Osteoblast (primary cell): ENCODE measurements around the gene SUOX. TPM values are rescaled to one million over a fixed set of nuclear protein-coding genes. Genes with fewer than 3 reads are reported as not detected.
A peak's percentile ranks its signal among the peaks of the same experiment; 100 is the strongest.

Experiments
- DNase-seq: peaks from one replicate; pipeline ENCODE4 v3.0.0; 2011; ENCODE audit warnings: low spot score, mixed read lengths; ENCODE audit not compliant: insufficient read length; ENCODE audit errors: missing footprints
- H2AFZ ChIP-seq: 2 replicates; pipeline ENCODE4 v1.6.0; 2011; ENCODE audit warnings: mild to moderate bottlenecking, low read length
- H3K27ac ChIP-seq: 2 replicates; pipeline ENCODE4 v1.5.1; 2011; ENCODE audit warnings: mild to moderate bottlenecking, low read depth, low read length, moderate library complexity
- H3K27me3 ChIP-seq: 2 replicates; pipeline ENCODE4 v1.6.0; 2012; ENCODE audit warnings: mild to moderate bottlenecking, control low read depth, inconsistent platforms, low read length, moderate library complexity; ENCODE audit not compliant: insufficient read depth
- H3K36me3 ChIP-seq: 2 replicates; pipeline ENCODE4 v1.5.1; 2011; ENCODE audit warnings: mild to moderate bottlenecking, low read length, control low read depth, moderate library complexity; ENCODE audit not compliant: insufficient read depth
- H3K4me1 ChIP-seq: 2 replicates; pipeline ENCODE4 v1.5.1; 2011; ENCODE audit warnings: mild to moderate bottlenecking, low read length, control low read depth, moderate library complexity; ENCODE audit not compliant: insufficient read depth
- H3K4me2 ChIP-seq: 2 replicates; pipeline ENCODE4 v1.6.0; 2011; ENCODE audit warnings: mild to moderate bottlenecking, low read length; ENCODE audit not compliant: insufficient read depth
- H3K4me3 ChIP-seq: fragments of 200-600 bp; sonication (generic); 3 replicates; pipeline ENCODE4 v1.5.1; 2012; ENCODE audit warnings: mild to moderate bottlenecking, low read length, inconsistent platforms; ENCODE audit not compliant: insufficient read depth
- H3K79me2 ChIP-seq: 2 replicates; pipeline ENCODE4 v1.6.0; 2012; ENCODE audit warnings: mild to moderate bottlenecking, low read length, control low read depth, inconsistent platforms; ENCODE audit not compliant: insufficient read depth
- H3K9me3 ChIP-seq: 2 replicates; pipeline ENCODE4 v1.5.1; 2011; ENCODE audit warnings: low read depth, low read length, control low read depth
- H4K20me1 ChIP-seq: 2 replicates; pipeline ENCODE4 v1.6.0; 2012; ENCODE audit warnings: mild to moderate bottlenecking, low read length, control low read depth; ENCODE audit not compliant: insufficient read depth
- total RNA-seq: library from RNA; depleted of rRNA; stranded (reverse); fragments of >200 nt; gene quantifications from 2 replicates; pipeline ENCODE4 v1.2.3, GENCODE V29; 2012
- TF ChIP-seq, protein P1 (sequence below): IDR thresholded peaks from 2 replicates; pipeline ENCODE4 v1.5.1; 2011; ENCODE audit warnings: mild to moderate bottlenecking, low read depth, low read length, moderate library complexity; ENCODE audit errors: extremely low read depth

SUOX gene
- total RNA-seq, 1 donor: 12.3 TPM

DNA sequence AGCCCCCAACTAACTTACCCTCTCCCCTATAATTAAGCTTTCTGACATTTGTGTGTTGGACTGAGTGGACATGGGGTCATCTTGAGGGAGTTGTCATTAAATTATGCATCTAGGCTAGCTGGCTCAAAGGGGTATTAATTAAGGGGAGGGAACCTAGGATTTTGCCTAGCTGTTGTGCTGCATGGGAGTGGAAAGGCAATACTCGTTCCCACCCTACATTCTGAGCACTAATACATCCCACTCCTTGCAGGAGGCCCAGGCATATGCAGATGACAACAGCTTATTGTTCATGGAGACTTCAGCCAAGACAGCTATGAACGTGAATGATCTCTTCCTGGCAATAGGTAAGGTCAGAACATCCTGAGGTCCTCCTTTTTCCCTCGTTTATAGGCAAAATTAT, 6.0 kb upstream of the SUOX start:
- no peak overlapping the region for H3K4me2 ChIP-seq
- TF ChIP-seq, protein P1, sequence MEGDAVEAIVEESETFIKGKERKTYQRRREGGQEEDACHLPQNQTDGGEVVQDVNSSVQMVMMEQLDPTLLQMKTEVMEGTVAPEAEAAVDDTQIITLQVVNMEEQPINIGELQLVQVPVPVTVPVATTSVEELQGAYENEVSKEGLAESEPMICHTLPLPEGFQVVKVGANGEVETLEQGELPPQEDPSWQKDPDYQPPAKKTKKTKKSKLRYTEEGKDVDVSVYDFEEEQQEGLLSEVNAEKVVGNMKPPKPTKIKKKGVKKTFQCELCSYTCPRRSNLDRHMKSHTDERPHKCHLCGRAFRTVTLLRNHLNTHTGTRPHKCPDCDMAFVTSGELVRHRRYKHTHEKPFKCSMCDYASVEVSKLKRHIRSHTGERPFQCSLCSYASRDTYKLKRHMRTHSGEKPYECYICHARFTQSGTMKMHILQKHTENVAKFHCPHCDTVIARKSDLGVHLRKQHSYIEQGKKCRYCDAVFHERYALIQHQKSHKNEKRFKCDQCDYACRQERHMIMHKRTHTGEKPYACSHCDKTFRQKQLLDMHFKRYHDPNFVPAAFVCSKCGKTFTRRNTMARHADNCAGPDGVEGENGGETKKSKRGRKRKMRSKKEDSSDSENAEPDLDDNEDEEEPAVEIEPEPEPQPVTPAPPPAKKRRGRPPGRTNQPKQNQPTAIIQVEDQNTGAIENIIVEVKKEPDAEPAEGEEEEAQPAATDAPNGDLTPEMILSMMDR: no peak
- H3K4me1 ChIP-seq: no peaks in the 10 kb centered on the region
- no peaks in the 10 kb centered on the region for H3K79me2 ChIP-seq
- DNase-seq: no peak
- no peak overlapping the region for H2AFZ ChIP-seq
- H4K20me1 ChIP-seq: no peaks in the 10 kb centered on the region
- no peak overlapping the region for H3K4me3 ChIP-seq
- no peaks in the 10 kb centered on the region for H3K9me3 ChIP-seq
- H3K27me3 ChIP-seq: no peaks in the 10 kb centered on the region
- peaks cover 65% of the 10 kb centered on the region for H3K36me3 ChIP-seq
- no peak overlapping the region for H3K27ac ChIP-seq

DNA sequence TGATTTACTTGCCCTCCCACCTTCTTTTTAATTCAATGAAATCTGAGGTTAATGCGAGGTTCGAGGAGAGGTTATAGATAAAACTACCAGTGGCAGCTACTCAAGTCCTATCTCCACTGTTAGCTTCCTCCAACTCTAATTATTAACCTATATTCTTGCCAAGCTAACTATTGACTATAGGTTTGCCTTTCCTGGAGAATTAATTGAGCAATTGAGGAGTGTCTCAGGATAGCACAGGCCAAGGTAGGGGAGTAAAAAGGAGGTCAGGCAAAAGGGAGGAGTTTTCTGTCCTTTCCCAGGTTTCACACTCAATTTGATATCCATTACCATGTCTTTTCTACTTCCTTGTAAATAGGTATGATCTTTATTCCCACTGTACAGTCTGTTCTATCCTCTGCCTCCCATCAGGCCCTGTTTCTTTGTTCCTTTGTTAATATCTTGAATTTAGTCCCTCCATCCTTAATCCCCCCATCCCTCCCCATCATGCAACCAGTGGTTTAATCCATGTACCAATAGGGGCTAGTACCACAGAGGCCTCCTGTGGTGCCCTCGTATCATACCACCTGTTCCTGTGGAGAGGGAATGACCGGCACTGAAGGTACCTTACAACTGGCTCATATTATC, 3.7 kb upstream of the SUOX start:
- Histone ChIP-seq H4K20me1 (no peaks in the 10 kb centered on the region), H3K27ac (no peak overlapping the region), H3K4me1 (peaks cover 14% of the 10 kb centered on the region), H3K27me3 (no peaks in the 10 kb centered on the region), H3K9me3 (no peaks in the 10 kb centered on the region), H3K4me2 (no peak overlapping the region), H3K4me3 (no peak overlapping the region), H3K79me2 (peaks cover 9% of the 10 kb centered on the region), H3K36me3 (peaks cover 57% of the 10 kb centered on the region), H2AFZ (no peak overlapping the region)
- TF ChIP-seq, protein P1: no peak
- DNase-seq: peak; percentile 18

DNA sequence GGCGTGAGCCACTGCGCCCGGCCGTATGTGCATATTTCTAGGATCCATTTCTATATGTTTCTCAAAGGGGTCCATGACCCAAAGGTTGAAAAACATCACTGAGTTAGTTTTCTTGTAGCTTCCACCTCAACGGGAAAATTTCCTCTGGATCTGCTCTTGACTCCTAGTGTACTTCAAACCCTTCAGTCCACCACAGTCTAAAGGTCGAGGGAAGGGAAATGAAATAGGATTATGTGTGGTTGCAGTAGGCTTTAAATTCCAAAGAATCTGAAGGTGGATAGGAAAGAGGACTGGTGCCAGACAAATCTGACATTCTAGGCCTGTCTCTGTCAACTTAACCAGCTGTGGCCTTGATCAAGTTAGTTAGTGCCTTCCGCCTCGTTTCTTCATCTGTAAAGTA, 1.7 kb upstream of the SUOX start:
- no peak overlapping the region for H3K4me2 ChIP-seq
- TF ChIP-seq, protein P1: no peak
- H2AFZ ChIP-seq: no peak overlapping the region
- H3K4me1 ChIP-seq: peaks cover 14% of the 10 kb centered on the region
- no peak overlapping the region for H3K4me3 ChIP-seq
- no peaks in the 10 kb centered on the region for H3K27me3 ChIP-seq
- no peaks in the 10 kb centered on the region for H3K9me3 ChIP-seq
- DNase-seq: peak; percentile 58
- H4K20me1 ChIP-seq: no peaks in the 10 kb centered on the region
- H3K36me3 ChIP-seq: peaks cover 43% of the 10 kb centered on the region
- peaks cover 12% of the 10 kb centered on the region for H3K79me2 ChIP-seq
- H3K27ac ChIP-seq: no peak overlapping the region

DNA sequence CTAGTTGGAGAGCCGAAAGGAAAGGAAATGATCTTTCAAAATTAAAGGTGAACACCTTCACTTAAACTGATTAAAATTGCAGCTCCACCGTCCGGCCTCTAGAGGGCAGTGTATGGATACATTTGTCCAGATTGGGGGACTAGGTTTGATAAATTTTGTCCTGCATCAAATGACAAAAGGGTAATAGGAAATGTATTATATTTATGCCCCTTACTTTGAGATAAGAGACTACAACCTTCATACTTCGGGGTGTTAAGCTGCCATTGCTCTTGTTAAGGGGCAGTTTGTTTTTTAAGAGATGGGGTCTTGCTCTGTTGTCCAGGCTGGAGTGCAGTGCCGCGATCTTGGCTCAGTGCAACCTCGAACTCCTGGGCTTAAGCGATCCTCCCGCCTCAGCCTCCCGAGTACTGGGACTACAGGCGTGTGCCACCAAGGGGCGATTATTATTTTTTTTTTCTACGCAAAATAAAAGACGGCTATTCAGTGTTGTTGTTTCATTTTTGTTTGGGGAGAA, 818 bp upstream of the SUOX start:
- Histone ChIP-seq H3K79me2 (peaks cover 12% of the 10 kb centered on the region), H3K4me3 (peak overlapping the region; percentile 96), H3K4me1 (peaks cover 14% of the 10 kb centered on the region), H3K9me3 (no peaks in the 10 kb centered on the region), H3K27me3 (no peaks in the 10 kb centered on the region), H2AFZ (peak overlapping the region; percentile 97), H3K4me2 (peak overlapping the region; percentile 92), H3K27ac (peak overlapping the region; percentile 34), H3K36me3 (peaks cover 34% of the 10 kb centered on the region), H4K20me1 (no peaks in the 10 kb centered on the region)
- peak; percentile 92 for DNase-seq
- TF ChIP-seq, protein P1: peak; percentile 83
